ENCODE data around the gene SIGLEC1.

DNA sequence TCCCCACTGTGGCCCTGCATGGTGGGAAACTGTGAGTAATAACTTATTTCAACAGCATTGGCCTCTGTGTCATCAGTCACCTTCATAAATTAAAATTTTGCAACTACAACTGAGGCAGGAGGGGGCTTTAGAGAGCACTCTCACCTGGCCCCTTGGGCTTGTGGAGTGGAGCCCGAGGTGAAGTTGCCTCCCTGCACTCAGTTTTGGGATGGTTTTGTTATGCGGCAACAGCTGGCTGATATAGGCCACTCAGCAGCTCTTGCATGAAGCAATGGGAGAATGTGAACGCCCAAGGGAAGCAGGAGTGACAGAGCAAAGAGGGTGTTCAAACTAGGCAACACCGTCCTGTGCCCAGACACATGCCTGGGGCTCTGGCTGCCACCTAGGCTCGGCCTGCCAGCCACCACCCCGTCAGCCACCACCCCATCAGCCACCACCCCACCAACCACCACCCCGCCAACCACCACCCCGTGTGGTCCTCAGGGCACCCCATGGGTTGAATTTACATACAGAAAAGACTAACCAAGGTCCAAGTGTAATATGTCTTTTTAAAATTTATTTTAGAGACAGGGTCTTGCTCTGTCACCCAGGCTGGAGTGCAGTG, 44.9 kb downstream of the SIGLEC1 start:
- TF ChIP-seq POLR2A (IDR thresholded peaks at IDR 0.05) (no peak), POLR2AphosphoS5 (IDR thresholded peaks at IDR 0.05) (no peak), EP300 (IDR thresholded peaks at IDR 0.05) (no peak)
- TF ChIP-seq, protein P1, sequence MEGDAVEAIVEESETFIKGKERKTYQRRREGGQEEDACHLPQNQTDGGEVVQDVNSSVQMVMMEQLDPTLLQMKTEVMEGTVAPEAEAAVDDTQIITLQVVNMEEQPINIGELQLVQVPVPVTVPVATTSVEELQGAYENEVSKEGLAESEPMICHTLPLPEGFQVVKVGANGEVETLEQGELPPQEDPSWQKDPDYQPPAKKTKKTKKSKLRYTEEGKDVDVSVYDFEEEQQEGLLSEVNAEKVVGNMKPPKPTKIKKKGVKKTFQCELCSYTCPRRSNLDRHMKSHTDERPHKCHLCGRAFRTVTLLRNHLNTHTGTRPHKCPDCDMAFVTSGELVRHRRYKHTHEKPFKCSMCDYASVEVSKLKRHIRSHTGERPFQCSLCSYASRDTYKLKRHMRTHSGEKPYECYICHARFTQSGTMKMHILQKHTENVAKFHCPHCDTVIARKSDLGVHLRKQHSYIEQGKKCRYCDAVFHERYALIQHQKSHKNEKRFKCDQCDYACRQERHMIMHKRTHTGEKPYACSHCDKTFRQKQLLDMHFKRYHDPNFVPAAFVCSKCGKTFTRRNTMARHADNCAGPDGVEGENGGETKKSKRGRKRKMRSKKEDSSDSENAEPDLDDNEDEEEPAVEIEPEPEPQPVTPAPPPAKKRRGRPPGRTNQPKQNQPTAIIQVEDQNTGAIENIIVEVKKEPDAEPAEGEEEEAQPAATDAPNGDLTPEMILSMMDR (IDR thresholded peaks at IDR 0.05), result no peak
